A549 (cell line): Measurements from ENCODE around the gene ARHGEF19. TPM values are rescaled to one million over a fixed set of nuclear protein-coding genes. Genes with fewer than 3 reads are reported as not detected.

ENCODE experiments used
- ATAC-seq, 2 experiments: fragments of 200-7000 bp in 1 of 2; fragments of >200 bp in 1 of 2; cut with Nextera tagmentation in 1 of 2; cut with Tn5 transposase in 1 of 2; 3 replicates each; pipeline versions ENCODE4 v1.8.0 to v1.9.1; 2018 to 2020; ENCODE audit warnings: mild to moderate bottlenecking in 1 of 2, moderate library complexity in 1 of 2
- CTCF ChIA-PET: fragments of 300-600 bp; sonication (Branson Sonifier 250); formaldehyde crosslinking; extraction: SDS; loops from one replicate; lab custom pipeline; 2021; ENCODE audit warnings: antibody characterized with exemption, inconsistent platforms; lab: Yijun Ruan, JAX
- POLR2A ChIA-PET: fragments of 350-600 bp; formaldehyde crosslinking; extraction: SDS; loops from one replicate; lab custom pipeline; 2021; ENCODE audit warnings: antibody characterized with exemption, inconsistent platforms; lab: Yijun Ruan, JAX
- DNase-seq, 2 experiments: peaks; one replicate each; pipeline versions ENCODE4 v3.0.0 to v3.0.0-alpha.2; 2011 to 2016; ENCODE audit warnings: low read depth in 1 of 2, low spot score in 1 of 2
- FAIRE-seq: peaks from 2 replicates; lab custom pipeline; 2011; peaks lifted over from hg19 to GRCh38; lab: Jason Lieb, UNC
- H3K27ac ChIP-seq, 2 experiments: fragments of >200 bp; sonication (Bioruptor Twin); formaldehyde crosslinking; 3 replicates each; pipeline ENCODE4 v1.5.1; 2016 to 2017
- H3K4me1 ChIP-seq: fragments of >200 bp; sonication (Bioruptor Twin); formaldehyde crosslinking; 3 replicates; pipeline ENCODE4 v1.6.1; 2016
- H3K4me2 ChIP-seq: fragments of >200 bp; sonication (Bioruptor Twin); formaldehyde crosslinking; 3 replicates; pipeline ENCODE4 v1.6.1; 2016
- H3K4me3 ChIP-seq: fragments of >200 bp; sonication (Bioruptor Twin); formaldehyde crosslinking; 3 replicates; pipeline ENCODE4 v1.5.1; 2016
- H3K9me3 ChIP-seq: fragments of >200 bp; sonication (Bioruptor Twin); formaldehyde crosslinking; 3 replicates; pipeline ENCODE4 v1.6.1; 2016
- ATOH8 ChIP-seq: fragments of 250-450 bp; sonication (Bioruptor Pico); IDR thresholded peaks from 2 replicates; pipeline ENCODE4 v1.5.0; 2020; ENCODE audit warnings: low read depth, mild to moderate bottlenecking, moderate library complexity
- BHLHE40 ChIP-seq: IDR thresholded peaks from 2 replicates; pipeline ENCODE4 v1.6.1; 2012; ENCODE audit warnings: low read depth, low read length, inconsistent platforms
- CBX8 ChIP-seq: fragments of 200-600 bp; sonication (generic); IDR thresholded peaks from 2 replicates; pipeline ENCODE4 v1.6.1; 2016
- CEBPB ChIP-seq, 2 experiments: fragments of >200 bp in 1 of 2; sonication (Bioruptor Twin) in 1 of 2; formaldehyde crosslinking in 1 of 2; IDR thresholded peaks; 2 replicates each; pipeline ENCODE4 v1.6.1; 2012 to 2016
- CHD4 ChIP-seq: fragments of 200-600 bp; sonication (generic); IDR thresholded peaks from 2 replicates; pipeline ENCODE4 v1.6.1; 2016; ENCODE audit warnings: antibody characterized with exemption, mild to moderate bottlenecking, borderline replicate concordance
- E2F6 ChIP-seq: IDR thresholded peaks from 2 replicates; pipeline ENCODE4 v1.6.1; 2012; ENCODE audit warnings: low read depth, borderline replicate concordance
- EHF ChIP-seq: fragments of 250-450 bp; sonication (Bioruptor Pico); IDR thresholded peaks from 2 replicates; pipeline ENCODE4 v1.5.0; 2020; ENCODE audit warnings: mild to moderate bottlenecking
- EHMT2 ChIP-seq: fragments of 200-600 bp; sonication (generic); IDR thresholded peaks from 2 replicates; pipeline ENCODE4 v1.6.1; 2016; ENCODE audit warnings: antibody characterized with exemption, low read depth, mild to moderate bottlenecking, moderate library complexity
- ELK1 ChIP-seq: fragments of 150-350 bp; IDR thresholded peaks from 2 replicates; pipeline ENCODE4 v1.6.1; 2014; ENCODE audit warnings: low read depth, mild to moderate bottlenecking, low read length
- FOSB ChIP-seq: fragments of 250-450 bp; sonication (Bioruptor Pico); IDR thresholded peaks from 2 replicates; pipeline ENCODE4 v1.5.0; 2020; ENCODE audit warnings: mild to moderate bottlenecking, moderate library complexity
- FOSL2 ChIP-seq, 2 experiments: fragments of 450-650 bp in 1 of 2; fragments of >200 bp in 1 of 2; sonication (Bioruptor Twin) in 1 of 2; formaldehyde crosslinking; IDR thresholded peaks; 2 replicates each; pipeline versions ENCODE4 v1.5.0 to v1.6.1; 2016 to 2020; ENCODE audit warnings: mild to moderate bottlenecking in 1 of 2, moderate library complexity in 1 of 2
- FOXS1 ChIP-seq: fragments of 250-450 bp; sonication (Bioruptor Pico); IDR thresholded peaks from 2 replicates; pipeline ENCODE4 v1.5.0; 2020; ENCODE audit warnings: mild to moderate bottlenecking, moderate library complexity
- HDAC2 ChIP-seq: fragments of 200-600 bp; sonication (generic); IDR thresholded peaks from 2 replicates; pipeline ENCODE4 v1.6.1; 2016
- HEYL ChIP-seq: fragments of 250-450 bp; sonication (Bioruptor Pico); IDR thresholded peaks from 2 replicates; pipeline ENCODE4 v1.8.0; 2021; ENCODE audit warnings: mild to moderate bottlenecking, moderate library complexity
- JUN ChIP-seq, 2 experiments: fragments of >200 bp; sonication (Bioruptor Twin); formaldehyde crosslinking; IDR thresholded peaks; 2 replicates in 1 of 2; 3 replicates in 1 of 2; pipeline ENCODE4 v1.6.1; 2016 to 2017
- KDM1A ChIP-seq: fragments of 200-600 bp; sonication (generic); IDR thresholded peaks from 2 replicates; pipeline ENCODE4 v1.6.1; 2016; ENCODE audit warnings: low read depth, mild to moderate bottlenecking
- MAX ChIP-seq: IDR thresholded peaks from 2 replicates; pipeline ENCODE4 v1.6.1; 2012
- RARB ChIP-seq: fragments of 250-450 bp; sonication (Bioruptor Pico); IDR thresholded peaks from 2 replicates; pipeline ENCODE4 v1.8.0; 2021; ENCODE audit warnings: mild to moderate bottlenecking, moderate library complexity
- ZFP36 ChIP-seq: fragments of 450-650 bp; IDR thresholded peaks from 2 replicates; pipeline ENCODE4 v1.6.1; 2014; ENCODE audit warnings: borderline replicate concordance; ENCODE audit not compliant: partially characterized antibody
- ZSCAN20 ChIP-seq: fragments of 250-450 bp; sonication (Bioruptor Pico); IDR thresholded peaks from 2 replicates; pipeline ENCODE4 v1.8.0; 2022; ENCODE audit warnings: mild to moderate bottlenecking, moderate library complexity
- WGBS: methylation state at CpG from one replicate; pipeline ENCODE4 v1.1.6; 2017; ENCODE audit errors: missing lambda C conversion rate; 5-methylcytosine and 5-hydroxymethylcytosine counted together
- polyA plus RNA-seq, 4 experiments: library from polyadenylated mRNA; depleted of rRNA in 3 of 4; stranded (reverse); fragments of >200 nt; fragmentation: RNase III in 1 of 4; extraction: RNeasy Plus Mini Kit Qiagen cat#74134 plus additional on column Dnase treatment in 1 of 4; gene quantifications; 2 replicates in 3 of 4; 3 replicates in 1 of 4; pipeline ENCODE4 v1.2.3, GENCODE V29; 2011 to 2017

ARHGEF19 gene
- polyA plus RNA-seq, 2 of the 4 experiments (the other 2 are of a cell fraction) = 6.1 to 9.2 TPM

GRCh38 chr1:16181887-16182719 lies 30.3 kb downstream of the ARHGEF19 start (continued):
- TF ChIP-seq ZFP36 (peak; percentile 88), ATOH8 (CRISPR knock-in tag) (no peak), ZSCAN20 (CRISPR knock-in tag) (no peak), CEBPB (IDR thresholded peaks at IDR 0.05) (0 out of 4 replicates have a peak, but pooled peaks of 1 of the 2 experiments have one; percentile 3), EHMT2 (no peak), EHF (CRISPR knock-in tag) (peak; percentile 78; the same call in 1 of the 2 replicates), BHLHE40 (no peak), ELK1 (no peak)

- DNase-seq (peak in 1 of 2 experiments; percentile 60), ATAC-seq (no peak), FAIRE-seq (no peak)
- ChIA-PET POLR2A (interaction anchor here (0.6 to 4.0 kb wide), 4 partner anchors 14 to 40 kb away, joined by 3 to 35 read pairs (median 8); partner anchors contain the start of gene EPHA2), CTCF (interaction anchor here (0.7 to 14.7 kb wide), 5 partner anchors 12 to 108 kb away, joined by 3 to 318 read pairs (median 4); partner anchors contain the start of gene EPHA2)
- TF ChIP-seq HEYL (CRISPR knock-in tag) = no peak
- TF ChIP-seq CEBPB (IDR thresholded peaks at IDR 0.05) = peak in 1 of 2 experiments; percentile 40; a peak in 1 of 4 replicates
- TF ChIP-seq RARB = no peak
- TF ChIP-seq CBX8 = no peak
- TF ChIP-seq FOXS1 (CRISPR knock-in tag) = no peak
- no peak for TF ChIP-seq BHLHE40
- TF ChIP-seq EHMT2 = no peak
- no peak for TF ChIP-seq FOSL2 (IDR thresholded peaks at IDR 0.05)
- 0 out of 2 replicates have a peak, but pooled peaks have one; percentile 3 for TF ChIP-seq FOSL2 (CRISPR knock-in tag; IDR thresholded peaks at IDR 0.05)
- Histone ChIP-seq H3K4me1 (peaks cover 94% of the 10 kb centered on the region), H3K27ac (peak overlapping the region; percentile 96 to 97), H3K9me3 (peaks cover 3% of the 10 kb centered on the region; the same call in 1 of the 3 replicates), H3K4me2 (peak overlapping the region; percentile 26), H3K4me3 (no peak overlapping the region)
- 57% methylated on average over 13 of the region's 13 CpGs for WGBS
Observed at GRCh38 chr1:16180291-16180824, 32.1 kb downstream of the ARHGEF19 start.

- ChIA-PET POLR2A (interaction anchor here (0.8 kb wide), 1 partner anchor 23 kb away, joined by 3 read pairs; the partner anchor contains the start of gene EPHA2), CTCF (interaction anchor here (0.7 to 14.7 kb wide), 2 partner anchors 78 to 98 kb away, joined by 3 to 318 read pairs; no protein-coding TSS in a partner anchor)
Observed at GRCh38 chr1:16178596-16179497, 33.6 kb downstream of the ARHGEF19 start.

More at GRCh38 chr1:16178596-16179497, 33.6 kb downstream of the ARHGEF19 start:
- Histone ChIP-seq H3K4me2 (peak overlapping the region; percentile 65), H3K4me3 (no peak overlapping the region), H3K4me1 (peaks cover 96% of the 10 kb centered on the region), H3K9me3 (peaks cover 3% of the 10 kb centered on the region; the same call in 1 of the 3 replicates)
- TF ChIP-seq FOSL2 (IDR thresholded peaks at IDR 0.05) = no peak
- 0 out of 2 replicates have a peak, but pooled peaks have one; percentile 1 for TF ChIP-seq FOSL2 (CRISPR knock-in tag; IDR thresholded peaks at IDR 0.05)
- no peak for TF ChIP-seq CEBPB (IDR thresholded peaks at IDR 0.05)
- peak; percentile 93 for TF ChIP-seq HDAC2
- peak; percentile 38; the same call in 1 of the 2 replicates for TF ChIP-seq MAX
- TF ChIP-seq EHMT2 = no peak
- peak in 1 of 2 experiments; percentile 36; a peak in 2 of 5 replicates for TF ChIP-seq JUN (IDR thresholded peaks at IDR 0.05)
- peak; percentile 53; the same call in 1 of the 2 replicates for TF ChIP-seq E2F6
- TF ChIP-seq FOSB (CRISPR knock-in tag) = no peak
- peak; percentile 99 for TF ChIP-seq KDM1A
- TF ChIP-seq CHD4 = 0 out of 2 replicates have a peak, but pooled peaks have one; percentile 78
- TF ChIP-seq, all 56 proteins: peak for 7
- FAIRE-seq = no peak
- 52% methylated on average over 19 of the region's 19 CpGs for WGBS
- DNase-seq = peak in 1 of 2 experiments; percentile 83
- ATAC-seq = no peak; a peak in 1 of 6 replicates
- peak overlapping the region; percentile 96 to 97 for H3K27ac ChIP-seq
